NCI-H748 treated with DMSO at 0.1 percent for 48 hours (cell line): ENCODE results near the gene HDAC11.
A peak's percentile ranks its signal among the peaks of the same experiment; 100 is the strongest.
"Not testable (repeated sequence)": the region's sequence is repeated elsewhere in the genome, so short reads cannot be mapped to it uniquely, and the experiment has no call there.

Experiments
- DNase-seq: peaks from one replicate; lab custom pipeline; 2025; lab: John Stamatoyannopoulos, UW

Gene HDAC11

DNA sequence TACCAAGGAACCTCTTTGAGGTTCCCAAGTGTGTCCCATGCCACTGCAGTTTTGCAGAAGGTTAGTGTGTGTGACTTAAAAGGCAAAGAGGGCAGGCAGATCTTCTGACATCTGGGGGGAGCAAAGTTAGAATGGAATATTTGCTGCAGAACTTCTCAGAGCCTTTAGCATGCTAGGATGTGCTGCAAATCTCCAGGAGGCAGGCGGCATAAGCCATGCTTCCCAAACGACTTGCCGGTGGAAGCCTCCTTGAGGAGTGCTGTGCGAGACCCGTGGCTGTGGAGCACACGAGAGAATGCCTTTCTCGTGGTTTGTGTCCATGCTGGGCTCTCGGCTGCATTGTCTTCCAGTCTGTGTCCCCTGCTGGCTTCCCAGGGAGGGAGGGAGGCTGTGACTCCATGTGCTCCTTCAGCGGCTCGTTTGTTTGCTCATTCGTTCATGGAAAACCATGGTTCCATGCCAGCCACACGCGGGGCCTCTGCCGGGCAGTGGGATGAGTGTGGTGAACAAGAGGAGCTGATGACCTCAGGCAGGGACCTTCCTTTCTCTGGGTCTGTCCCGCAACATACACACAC, 13.8 kb downstream of the HDAC11 start:
- DNase-seq: no peak

DNA sequence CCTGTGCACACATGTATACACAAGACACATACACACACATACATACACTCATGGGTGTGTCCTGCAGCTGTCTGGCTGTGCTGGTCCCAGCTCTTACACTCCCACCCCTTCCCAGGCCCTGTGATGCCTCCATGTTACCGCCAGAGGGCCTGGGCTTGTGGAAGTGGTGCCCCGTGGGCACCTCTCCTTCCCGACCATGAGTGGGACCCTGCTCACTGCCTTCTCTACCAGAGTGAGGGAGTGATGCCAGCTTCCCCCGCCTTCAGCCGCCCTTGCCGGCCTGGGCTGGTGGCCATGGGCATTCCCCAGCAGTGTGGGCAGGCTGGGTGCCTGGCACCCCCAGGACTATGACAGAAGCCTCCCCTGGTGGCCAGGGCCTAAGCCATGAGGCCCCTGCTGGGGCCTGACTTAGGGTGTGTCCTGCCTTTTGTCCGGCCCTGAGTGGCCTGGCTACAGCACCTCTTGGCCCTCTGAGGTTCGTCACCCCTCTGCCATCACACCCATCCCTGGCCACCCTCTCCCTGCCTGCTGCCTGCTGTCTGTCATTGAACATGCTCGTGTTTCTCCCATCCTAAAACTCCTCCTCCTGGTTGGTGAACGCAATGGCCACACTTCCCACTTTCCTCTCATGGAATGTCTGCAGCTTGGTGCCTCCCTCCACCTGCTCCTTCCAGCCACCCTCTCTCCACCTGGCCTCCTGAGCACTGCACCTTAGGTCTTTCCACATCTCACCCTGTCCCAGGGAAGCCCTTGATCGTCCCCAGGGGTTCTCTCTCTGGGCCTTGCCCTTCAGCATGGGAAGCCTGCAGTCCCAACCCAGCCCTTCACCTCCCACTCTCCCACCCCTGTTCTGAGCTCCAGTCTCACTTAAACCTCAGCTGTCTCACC, 14.6 kb downstream of the HDAC11 start:
- no peak for DNase-seq

GRCh38 chr3:13495351-13495813, 15.3 kb downstream of the HDAC11 start:
- no peak for DNase-seq

GRCh38 chr3:13495921-13496723, 16.0 kb downstream of the HDAC11 start:
- peak; percentile 13 for DNase-seq

GRCh38 chr3:13496879-13497278, 16.8 kb downstream of the HDAC11 start:
- DNase-seq: no peak

- DNase-seq: no peak
These were observed 17.3 kb downstream of the HDAC11 start for GRCh38 chr3:13497386-13497785.

DNA sequence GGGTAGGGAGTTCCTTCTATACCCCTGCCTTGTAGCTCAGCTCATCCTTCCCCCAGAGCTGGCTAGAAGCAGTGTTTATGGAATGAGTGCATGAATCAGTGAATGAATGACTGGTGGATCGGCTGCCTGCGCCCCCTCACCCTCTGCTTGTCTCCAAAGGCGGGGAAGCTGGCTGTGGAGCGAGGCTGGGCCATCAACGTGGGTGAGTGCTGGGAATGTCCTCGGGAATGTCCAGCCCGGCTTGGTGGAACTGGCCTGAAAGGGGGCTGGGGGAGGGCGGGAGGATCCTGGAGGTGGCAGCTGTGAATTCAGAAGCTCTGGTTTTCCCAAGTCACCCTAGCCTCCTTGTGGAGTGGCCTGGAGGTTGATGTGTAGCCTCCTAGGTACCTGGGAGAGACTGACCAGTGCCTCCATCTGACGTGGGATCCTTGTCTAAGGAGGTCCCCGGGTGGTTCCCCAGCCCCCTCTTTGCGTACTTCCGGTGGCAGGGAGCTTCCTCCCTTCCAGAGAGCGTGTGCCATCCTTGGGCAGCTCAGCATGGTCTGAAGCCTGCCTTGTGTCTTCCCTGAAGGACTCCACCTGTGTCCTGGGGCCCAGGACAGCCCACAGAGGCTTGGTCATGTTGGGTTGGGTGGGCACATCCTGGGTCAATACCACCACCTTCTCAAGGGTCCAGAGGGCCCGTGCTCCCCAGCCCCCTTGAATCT, 18.4 kb downstream of the HDAC11 start:
- DNase-seq: no peak

- DNase-seq: not testable (repeated sequence)
These were observed 19.1 kb downstream of the HDAC11 start for GRCh38 chr3:13499246-13499645.

GRCh38 chr3:13500133-13500885, 20.2 kb downstream of the HDAC11 start:
- DNase-seq: no peak

GRCh38 chr3:13501056-13501455, 20.9 kb downstream of the HDAC11 start:
- DNase-seq: no peak

DNA sequence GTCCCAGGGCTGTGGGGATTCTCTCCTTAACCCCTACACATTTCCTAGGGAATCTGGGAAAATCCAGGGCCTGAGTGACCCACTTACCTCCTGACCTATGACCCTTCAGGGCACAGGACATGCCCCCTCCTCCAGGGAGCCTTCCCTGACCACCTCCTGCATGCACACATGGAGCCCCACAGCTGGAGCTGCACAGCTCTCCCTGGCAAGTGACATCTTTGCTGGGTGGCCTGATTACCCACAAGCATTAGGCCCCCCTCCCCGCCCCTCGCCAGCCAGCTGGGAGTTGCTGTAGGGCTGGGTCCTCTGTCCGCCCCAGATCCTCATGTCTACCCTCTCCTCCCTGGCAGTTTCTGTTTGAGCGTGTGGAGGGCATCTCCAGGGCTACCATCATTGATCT, 21.4 kb downstream of the HDAC11 start:
- no peak for DNase-seq

GRCh38 chr3:13501958-13502790, 22.1 kb downstream of the HDAC11 start:
- no peak for DNase-seq

GRCh38 chr3:13502791-13503060, 22.6 kb downstream of the HDAC11 start:
- DNase-seq: no peak

DNA sequence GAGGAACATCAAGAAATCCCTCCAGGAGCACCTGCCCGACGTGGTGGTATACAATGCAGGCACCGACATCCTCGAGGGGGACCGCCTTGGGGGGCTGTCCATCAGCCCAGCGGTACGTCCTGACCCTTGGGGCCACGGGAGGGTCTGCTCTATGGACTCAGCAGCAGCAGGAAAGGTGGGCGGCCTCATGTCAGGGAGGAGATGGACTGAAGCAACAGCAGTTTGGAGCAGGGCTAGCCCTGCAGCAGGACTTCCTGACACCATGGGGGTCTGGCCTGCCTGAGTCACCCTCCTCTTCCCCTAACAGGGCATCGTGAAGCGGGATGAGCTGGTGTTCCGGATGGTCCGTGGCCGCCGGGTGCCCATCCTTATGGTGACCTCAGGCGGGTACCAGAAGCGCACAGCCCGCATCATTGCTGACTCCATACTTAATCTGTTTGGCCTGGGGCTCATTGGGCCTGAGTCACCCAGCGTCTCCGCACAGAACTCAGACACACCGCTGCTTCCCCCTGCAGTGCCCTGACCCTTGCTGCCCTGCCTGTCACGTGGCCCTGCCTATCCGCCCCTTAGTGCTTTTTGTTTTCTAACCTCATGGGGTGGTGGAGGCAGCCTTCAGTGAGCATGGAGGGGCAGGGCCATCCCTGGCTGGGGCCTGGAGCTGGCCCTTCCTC, 24.2 kb downstream of the HDAC11 start:
- no peak for DNase-seq

DNA sequence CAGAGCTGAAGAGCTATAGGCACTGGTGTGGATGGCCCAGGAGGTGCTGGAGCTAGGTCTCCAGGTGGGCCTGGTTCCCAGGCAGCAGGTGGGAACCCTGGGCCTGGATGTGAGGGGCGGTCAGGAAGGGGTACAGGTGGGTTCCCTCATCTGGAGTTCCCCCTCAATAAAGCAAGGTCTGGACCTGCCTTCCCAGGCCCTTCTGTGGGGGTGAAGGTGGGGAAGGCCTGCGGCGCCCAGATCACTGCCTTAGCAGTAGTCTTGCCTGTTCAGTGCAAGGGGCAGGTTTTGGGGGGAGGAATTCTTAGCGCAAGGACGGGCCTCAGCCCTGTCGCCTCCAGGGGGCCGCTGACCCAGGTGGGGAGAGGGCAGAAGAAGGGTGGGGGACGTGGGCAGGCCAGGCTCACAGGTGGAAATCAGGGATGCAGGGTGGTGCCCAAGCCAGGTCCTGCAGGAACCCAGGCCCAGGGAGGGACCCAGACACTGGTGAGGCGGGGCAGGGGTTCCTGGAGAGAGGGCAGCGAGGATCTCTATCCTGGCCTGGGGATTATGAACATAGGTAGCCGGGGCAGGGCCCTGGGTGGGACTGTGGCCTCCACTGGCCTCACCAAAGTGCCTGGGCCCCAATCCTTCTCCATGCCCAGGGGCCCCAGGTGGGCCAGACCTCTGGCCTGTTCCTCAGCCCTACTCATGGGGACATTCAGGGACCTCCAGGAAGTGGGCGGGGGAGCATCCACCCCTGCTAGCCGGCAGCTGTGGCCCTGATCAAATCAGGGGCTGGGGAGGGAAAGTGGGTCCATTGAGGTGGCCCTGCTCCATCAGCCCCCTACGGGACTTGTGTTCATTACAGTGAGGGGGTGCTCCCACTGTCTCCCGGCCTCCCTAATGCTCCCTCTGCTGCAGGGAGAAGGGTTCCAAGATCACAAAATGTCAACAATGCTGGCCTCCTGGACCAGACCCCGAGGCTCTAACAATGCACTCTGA, 25.3 kb downstream of the HDAC11 start:
- DNase-seq: no peak

GRCh38 chr3:13506239-13506638, 26.1 kb downstream of the HDAC11 start:
- no peak for DNase-seq

- DNase-seq: no peak
These were observed 26.6 kb downstream of the HDAC11 start for GRCh38 chr3:13506680-13507079.

- no peak for DNase-seq
These were observed 27.1 kb downstream of the HDAC11 start for GRCh38 chr3:13507247-13507569.
